Loucy (cell line): ENCODE measurements around the gene USP22.

ENCODE experiments used
- CTCF ChIP-seq: fragments of 200-600 bp; sonication (generic); conservative IDR thresholded peaks from 2 replicates; pipeline ENCODE4 v1.5.1; 2014; ENCODE audit warnings: mild to moderate bottlenecking, antibody characterized with exemption, low read length
- EZH2phosphoT487 ChIP-seq: fragments of 200-600 bp; IDR thresholded peaks from 2 replicates; pipeline ENCODE4 v1.6.1; 2018; ENCODE audit warnings: antibody characterized with exemption, mild to moderate bottlenecking, moderate library complexity, borderline replicate concordance

DNA sequence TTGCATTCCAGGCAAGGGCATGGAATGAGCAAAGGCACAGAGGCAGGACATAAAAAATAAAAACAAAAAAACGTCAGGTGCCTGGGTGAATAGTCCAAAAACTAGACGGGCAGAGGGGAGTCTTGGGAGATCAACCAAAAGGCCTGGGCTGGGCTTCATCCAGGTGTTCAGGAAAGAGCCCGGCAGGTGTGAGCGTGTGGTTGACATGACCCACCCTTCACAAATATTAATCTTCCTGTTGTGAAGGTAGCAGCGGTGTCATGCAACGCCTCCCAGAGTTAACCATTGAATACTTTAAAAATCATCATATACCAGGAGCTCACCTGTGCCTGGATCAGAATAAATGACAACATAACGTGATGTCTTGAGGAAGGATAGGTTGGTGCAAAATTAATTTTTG, 90.6 kb downstream of the USP22 start:
- no peak for TF ChIP-seq EZH2phosphoT487
- no peak for TF ChIP-seq CTCF
